Calu3 (cell line): ENCODE measurements around the gene KANK3. TPM values are rescaled to one million over a fixed set of nuclear protein-coding genes. Genes with fewer than 3 reads are reported as not detected.

Experiments used
- BruUV-seq: library from RNA; stranded (reverse); fragments of 400-500 nt; replicated peaks from 2 replicates; lab custom pipeline; 2021; lab: Mats Ljungman, UMichigan
- CTCF ChIA-PET: fragments of 300-600 bp; sonication (Branson Sonifier 250); formaldehyde crosslinking; loops from one replicate; lab custom pipeline; 2022; ENCODE audit warnings: antibody characterized with exemption; lab: Charles Lee
- DNase-seq: peaks from one replicate; pipeline ENCODE4 v3.0.0; 2022
- H3K27ac Mint-ChIP-seq: one replicate; pipeline ENCODE4 v1.8.0; 2022; ENCODE audit warnings: mixed read lengths; ENCODE audit not compliant: unreplicated experiment
- H3K27me3 Mint-ChIP-seq: one replicate; pipeline ENCODE4 v1.8.0; 2022; ENCODE audit warnings: mixed read lengths; ENCODE audit not compliant: unreplicated experiment
- H3K36me3 Mint-ChIP-seq: one replicate; pipeline ENCODE4 v1.8.0; 2022; ENCODE audit warnings: mild to moderate bottlenecking, moderate library complexity, mixed read lengths; ENCODE audit not compliant: insufficient read depth, unreplicated experiment
- H3K4me1 Mint-ChIP-seq: one replicate; pipeline ENCODE4 v1.8.0; 2022; ENCODE audit warnings: mild to moderate bottlenecking, low read depth, mixed read lengths; ENCODE audit not compliant: unreplicated experiment
- H3K4me3 Mint-ChIP-seq: one replicate; pipeline ENCODE4 v1.8.0; 2022; ENCODE audit warnings: mild to moderate bottlenecking, low read depth, moderate library complexity, mixed read lengths; ENCODE audit not compliant: unreplicated experiment
- H3K9me3 Mint-ChIP-seq: one replicate; pipeline ENCODE4 v1.8.0; 2022; ENCODE audit warnings: low read depth, mixed read lengths; ENCODE audit not compliant: unreplicated experiment
- CTCF ChIP-seq: fragments of 200-600 bp; IDR thresholded peaks from one replicate; pipeline ENCODE4 v1.8.0; 2022; ENCODE audit warnings: antibody characterized with exemption; ENCODE audit not compliant: unreplicated experiment
- intact Hi-C: fragments of 100-400 bp; cut with micrococcal nuclease; formaldehyde crosslinking; loops from one replicate; pipeline ENCODE4 v1.10.0; 2022; ENCODE audit not compliant: unreplicated experiment
- total RNA-seq: library from RNA; stranded (reverse); gene quantifications from 2 replicates; pipeline ENCODE4 v1.2.3, GENCODE V29; 2022

KANK3 gene
- total RNA-seq, 1 experiment from 2014 or later, result not detected

GRCh38 chr19:8311461-8312260 is 31.4 kb downstream of the KANK3 start:
- TF ChIP-seq CTCF, result no peak
- intact Hi-C loops, result loop anchor here (10.0 kb wide), 1 partner anchor 47 kb away; no protein-coding TSS in a partner anchor
- Mint-ChIP-seq H3K4me3 (no peak overlapping the region), H3K9me3 (no peaks in the 10 kb centered on the region), H3K4me1 (peaks cover 15% of the 10 kb centered on the region), H3K27me3 (no peaks in the 10 kb centered on the region), H3K27ac (no peak overlapping the region), H3K36me3 (peaks cover 22% of the 10 kb centered on the region)
- no TSS peak for BruUV-seq
- CTCF ChIA-PET, result no interaction called here
- DNase-seq, result no peak

GRCh38 chr19:8310342-8311055 is 32.6 kb downstream of the KANK3 start:
- Mint-ChIP-seq H3K4me1 (peaks cover 15% of the 10 kb centered on the region), H3K27me3 (no peaks in the 10 kb centered on the region), H3K36me3 (peaks cover 22% of the 10 kb centered on the region), H3K27ac (no peak overlapping the region), H3K9me3 (no peaks in the 10 kb centered on the region), H3K4me3 (no peak overlapping the region)
- CTCF ChIA-PET, result interaction anchor here (0.6 kb wide), 1 partner anchor 92 kb away, joined by 3 read pairs; no protein-coding TSS in a partner anchor
- intact Hi-C loops, result loop anchor here (10.0 kb wide), 1 partner anchor 46 kb away; no protein-coding TSS in a partner anchor
- no peak for TF ChIP-seq CTCF
- no TSS peak for BruUV-seq
- DNase-seq, result no peak

- H3K36me3 Mint-ChIP-seq, result peaks cover 29% of the 10 kb centered on the region
- no TSS peak for BruUV-seq
Observed at GRCh38 chr19:8308891-8309291, 34.2 kb downstream of the KANK3 start.

More at GRCh38 chr19:8308891-8309291, 34.2 kb downstream of the KANK3 start:
- intact Hi-C loops, result no loop called here
- Mint-ChIP-seq H3K9me3 (no peaks in the 10 kb centered on the region), H3K27ac (peak overlapping the region; percentile 69), H3K4me3 (peak overlapping the region; percentile 95), H3K4me1 (peaks cover 15% of the 10 kb centered on the region), H3K27me3 (no peaks in the 10 kb centered on the region)
- no peak for DNase-seq
- TF ChIP-seq CTCF, result no peak
- CTCF ChIA-PET, result no interaction called here
